HL-60 (cell line): ENCODE measurements around the gene SLC20A1.

Experiments
- DNase-seq, 2 experiments: peaks; one replicate each; pipeline ENCODE4 v3.0.0-alpha.2; 2010 to 2020; ENCODE audit warnings: low read depth in 1 of 2, low spot score in 1 of 2
- H3K27ac ChIP-seq: fragments of 250-450 bp; sonication (Bioruptor Pico); replicated peaks from 2 replicates; pipeline ENCODE4 v1.5.1; 2020; ENCODE audit warnings: mild to moderate bottlenecking, moderate library complexity
- H3K27me3 ChIP-seq: fragments of 250-450 bp; sonication (Bioruptor Pico); 2 replicates; pipeline ENCODE4 v1.5.1; 2021; ENCODE audit warnings: mild to moderate bottlenecking, moderate library complexity; ENCODE audit not compliant: insufficient read depth, poor library complexity, severe bottlenecking
- H3K4me3 ChIP-seq: replicated peaks from 2 replicates; pipeline ENCODE4 v1.5.1; 2011; ENCODE audit warnings: mild to moderate bottlenecking, control low read depth, low read length; ENCODE audit not compliant: insufficient read depth
- CTCF ChIP-seq: IDR thresholded peaks from one replicate; pipeline ENCODE4 v1.5.1; 2011; ENCODE audit warnings: low read length, control low read depth, inconsistent platforms; ENCODE audit not compliant: insufficient read depth
- GABPA ChIP-seq: IDR thresholded peaks from 2 replicates; pipeline ENCODE4 v1.6.1; 2012; ENCODE audit warnings: low read depth
- POLR2AphosphoS5 ChIP-seq: IDR thresholded peaks from 2 replicates; pipeline ENCODE4 v1.6.1; 2012; ENCODE audit warnings: low read depth
- REST ChIP-seq: IDR thresholded peaks from 2 replicates; pipeline ENCODE4 v1.6.1; 2012; ENCODE audit warnings: low read depth; ENCODE audit not compliant: insufficient replicate concordance
- SPI1 ChIP-seq: IDR thresholded peaks from 2 replicates; pipeline ENCODE4 v1.6.1; 2012; ENCODE audit warnings: low read depth, mild to moderate bottlenecking, borderline replicate concordance

SLC20A1 gene

DNA sequence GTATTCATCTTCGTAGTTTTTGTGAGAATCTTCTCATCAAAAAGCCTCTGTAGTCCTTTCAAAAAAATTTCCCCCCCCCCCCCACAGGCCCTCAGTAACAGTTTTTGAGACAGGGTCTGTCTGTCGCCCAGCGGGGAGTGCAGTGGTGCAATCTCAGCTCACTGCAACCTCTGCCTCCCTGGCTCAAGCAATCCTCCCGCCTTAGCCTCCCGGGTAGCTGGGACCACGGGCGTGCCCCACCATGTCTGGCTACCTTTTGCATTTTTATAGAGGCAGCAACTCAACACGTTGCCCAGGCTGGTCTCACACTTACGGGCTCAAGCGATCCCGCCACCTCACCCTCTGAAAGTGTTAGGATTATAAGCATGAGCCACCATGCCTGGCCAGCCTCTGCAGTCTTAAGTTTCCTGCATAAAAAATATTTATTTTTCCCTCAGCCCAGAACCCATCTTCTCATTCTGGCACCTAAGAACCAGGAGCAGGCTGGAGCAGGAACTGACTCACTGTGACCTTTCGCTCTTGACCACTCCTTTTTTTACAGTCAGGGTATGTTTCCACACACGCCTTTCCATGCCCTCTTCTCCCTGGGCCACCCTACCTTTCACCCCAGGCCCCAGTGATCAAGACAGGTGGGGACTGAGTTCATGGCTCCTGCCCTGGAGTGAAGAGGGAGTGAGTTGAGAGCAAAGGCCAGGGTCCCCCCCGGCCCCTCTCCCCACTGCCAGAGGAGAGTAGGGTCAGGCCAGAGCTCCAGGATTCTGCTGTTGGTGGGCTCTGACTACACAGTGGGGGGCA, 42.5 kb downstream of the SLC20A1 start:
- Histone ChIP-seq H3K27ac (no peak overlapping the region), H3K27me3 (no peaks in the 10 kb centered on the region), H3K4me3 (no peak overlapping the region)
- no peak for DNase-seq
- TF ChIP-seq REST = no peak
- no peak for TF ChIP-seq GABPA
- TF ChIP-seq POLR2AphosphoS5 = no peak
- no peak for TF ChIP-seq SPI1

DNA sequence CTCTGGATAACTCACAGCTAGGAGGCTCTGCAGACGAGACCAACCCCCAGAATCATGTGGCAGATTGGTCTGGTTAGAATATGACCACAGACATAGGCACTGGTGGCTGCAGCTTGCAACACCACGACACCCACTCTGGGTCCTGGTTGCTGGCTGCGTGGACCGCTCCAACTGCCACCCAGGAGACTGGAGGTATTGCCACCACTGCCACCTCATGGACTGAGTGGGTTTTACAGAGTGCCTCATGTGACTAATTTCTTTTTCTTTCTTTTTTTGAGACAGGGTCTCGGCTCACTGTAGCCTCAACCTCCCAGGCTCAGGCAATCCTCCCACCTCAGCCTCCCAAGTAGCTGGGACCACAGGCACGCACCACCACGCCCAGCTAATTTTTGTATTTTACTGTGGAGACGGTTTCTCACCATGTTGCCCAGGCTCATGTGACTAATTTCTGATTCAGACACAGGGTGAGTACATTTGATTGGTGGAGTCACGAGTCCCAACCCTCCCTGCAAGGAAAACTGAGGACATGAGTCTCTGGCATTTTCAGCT, 45.2 kb downstream of the SLC20A1 start:
- Histone ChIP-seq H3K27me3 (no peaks in the 10 kb centered on the region), H3K27ac (peak overlapping the region; percentile 64), H3K4me3 (no peak overlapping the region)
- peak; percentile 86 to 96 for DNase-seq
- no peak for TF ChIP-seq GABPA
- TF ChIP-seq POLR2AphosphoS5 = peak; percentile 88
- no peak for TF ChIP-seq REST
- TF ChIP-seq SPI1 = no peak
- TF ChIP-seq CTCF = peak; percentile 48

GRCh38 chr2:112691881-112692281, 46.1 kb downstream of the SLC20A1 start:
- DNase-seq = no peak
- TF ChIP-seq CTCF (no peak), GABPA (no peak), REST (no peak), POLR2AphosphoS5 (no peak), SPI1 (no peak)
- Histone ChIP-seq H3K27ac (0 out of 2 replicates have a peak overlapping the region, but pooled peaks have one; percentile 15), H3K4me3 (no peak overlapping the region), H3K27me3 (no peaks in the 10 kb centered on the region)
